Smooth muscle cell (in vitro differentiated cells): ENCODE data around the gene RANBP17. TPM values are rescaled to one million over a fixed set of nuclear protein-coding genes. Genes with fewer than 3 reads are reported as not detected.

ENCODE experiments used
- DNase-seq: peaks from one replicate; lab custom pipeline; 2025; ENCODE audit not compliant: unreplicated experiment; lab: John Stamatoyannopoulos, UW
- H2AFZ ChIP-seq: fragments of 200-600 bp; sonication (generic); 2 replicates; pipeline ENCODE4 v1.6.0; 2016; ENCODE audit warnings: antibody characterized with exemption, low read depth, mild to moderate bottlenecking
- H3F3A ChIP-seq: fragments of 200-600 bp; sonication (generic); 2 replicates; pipeline ENCODE4 v1.6.0; 2017; ENCODE audit warnings: antibody characterized with exemption, low read depth
- H3K27ac ChIP-seq: fragments of 200-600 bp; sonication (generic); 2 replicates; pipeline ENCODE4 v1.5.1; 2016; ENCODE audit warnings: low read depth, mild to moderate bottlenecking
- H3K27me3 ChIP-seq: fragments of 200-600 bp; sonication (generic); 2 replicates; pipeline ENCODE4 v1.6.1; 2016; ENCODE audit warnings: low read depth, mild to moderate bottlenecking
- H3K36me3 ChIP-seq: fragments of 200-600 bp; sonication (generic); 2 replicates; pipeline ENCODE4 v1.5.1; 2016; ENCODE audit warnings: low read depth
- H3K4me1 ChIP-seq: fragments of 200-600 bp; sonication (generic); 2 replicates; pipeline ENCODE4 v1.5.1; 2016; ENCODE audit warnings: low read depth
- H3K4me2 ChIP-seq: fragments of 200-600 bp; sonication (generic); 2 replicates; pipeline ENCODE4 v1.6.0; 2016; ENCODE audit warnings: mild to moderate bottlenecking
- H3K4me3 ChIP-seq: fragments of 200-600 bp; sonication (generic); 2 replicates; pipeline ENCODE4 v1.5.1; 2016; ENCODE audit warnings: mild to moderate bottlenecking
- H3K79me2 ChIP-seq: fragments of 200-600 bp; sonication (generic); 2 replicates; pipeline ENCODE4 v1.6.0; 2016; ENCODE audit warnings: low read depth, mild to moderate bottlenecking
- H3K9ac ChIP-seq: fragments of 200-600 bp; sonication (generic); 2 replicates; pipeline ENCODE4 v1.6.0; 2016; ENCODE audit warnings: low read depth
- H3K9me3 ChIP-seq: fragments of 200-600 bp; sonication (generic); replicated peaks from 2 replicates; pipeline ENCODE4 v1.5.1; 2016; ENCODE audit warnings: low read depth
- H4K20me1 ChIP-seq: fragments of 200-600 bp; sonication (generic); 2 replicates; pipeline ENCODE4 v1.6.0; 2016; ENCODE audit warnings: low read depth
- CTCF ChIP-seq: fragments of 200-600 bp; sonication (generic); IDR thresholded peaks from 2 replicates; pipeline ENCODE4 v1.5.1; 2017; ENCODE audit warnings: borderline replicate concordance, mild to moderate bottlenecking, antibody characterized with exemption; ENCODE audit not compliant: insufficient read depth, poor library complexity, severe bottlenecking
- WGBS: methylation state at CpG from one replicate; pipeline ENCODE4 v1.1.7; 2016; ENCODE audit warnings: low lambda C conversion rate; 5-methylcytosine and 5-hydroxymethylcytosine counted together
- polyA plus RNA-seq: library from polyadenylated mRNA; unstranded; fragments of >200 nt; fragmentation: Nextera tagmentation; extraction: Ambion mirVana; gene quantifications from 2 replicates; pipeline ENCODE4 v1.2.1, GENCODE V29; 2016
- total RNA-seq: library from RNA; depleted of rRNA; stranded (reverse); fragments of >200 nt; gene quantifications from 2 replicates; pipeline ENCODE4 v1.2.3, GENCODE V29; 2014

The RANBP17 gene
- total and polyA plus RNA-seq, 2 experiments from 2014 or later, result 13.0 to 42.6 TPM

DNA sequence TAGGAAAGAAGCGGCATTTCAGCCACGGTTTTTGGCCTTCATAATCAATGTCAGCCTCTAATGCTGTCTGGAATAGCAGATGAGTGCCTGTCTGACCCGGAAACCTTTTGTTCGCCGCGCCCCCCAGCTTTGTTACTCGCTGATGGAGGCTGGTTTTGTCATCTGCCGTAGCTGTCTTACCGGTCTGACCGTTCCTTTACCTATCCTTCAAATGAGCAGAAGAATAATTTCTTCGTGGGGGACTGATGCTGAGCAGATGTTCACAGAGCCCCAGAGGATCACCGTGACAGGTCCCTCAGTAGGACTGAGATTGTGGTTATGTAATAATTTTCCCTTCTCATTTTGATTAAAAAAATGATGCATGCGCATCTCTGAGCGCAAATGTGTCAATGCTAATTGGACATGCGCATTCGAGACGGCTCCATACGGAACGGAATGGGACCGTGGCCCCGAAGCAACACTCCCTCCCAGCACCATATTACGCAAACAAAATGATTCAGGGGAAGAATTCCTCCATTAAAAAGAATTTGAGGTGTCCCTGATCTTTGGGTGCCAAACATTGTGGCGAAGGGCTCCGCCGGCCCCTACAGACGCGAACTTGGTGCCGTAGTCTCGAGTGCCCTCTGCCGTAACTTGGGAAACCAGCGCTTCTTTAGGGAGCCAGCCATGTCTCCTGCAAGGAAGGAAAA, 474.8 kb downstream of the RANBP17 start:
- Histone ChIP-seq H3K9ac (no peak overlapping the region), H3K27ac (no peak overlapping the region), H3F3A (no peaks in the 10 kb centered on the region), H2AFZ (no peak overlapping the region), H3K9me3 (no peaks in the 10 kb centered on the region), H3K4me2 (peak overlapping the region; percentile 76), H3K79me2 (no peaks in the 10 kb centered on the region), H4K20me1 (no peaks in the 10 kb centered on the region), H3K36me3 (no peaks in the 10 kb centered on the region), H3K4me1 (no peaks in the 10 kb centered on the region), H3K27me3 (peaks cover 45% of the 10 kb centered on the region), H3K4me3 (peak overlapping the region; percentile 34)
- no peak for DNase-seq
- 56% methylated on average over 31 of the region's 31 CpGs for WGBS
- TF ChIP-seq CTCF, result peak; percentile 47

GRCh38 chr5:171337210-171337569, 475.4 kb downstream of the RANBP17 start:
- Histone ChIP-seq H3F3A (no peaks in the 10 kb centered on the region), H3K9me3 (no peaks in the 10 kb centered on the region), H4K20me1 (no peaks in the 10 kb centered on the region), H3K36me3 (no peaks in the 10 kb centered on the region), H3K79me2 (no peaks in the 10 kb centered on the region), H2AFZ (no peak overlapping the region), H3K4me2 (peak overlapping the region; percentile 76), H3K27me3 (peaks cover 43% of the 10 kb centered on the region), H3K9ac (no peak overlapping the region), H3K4me3 (peak overlapping the region; percentile 34), H3K4me1 (no peaks in the 10 kb centered on the region), H3K27ac (no peak overlapping the region)
- no peak for TF ChIP-seq CTCF
- no peak for DNase-seq
- 75% methylated on average over 11 of the region's 11 CpGs for whole genome bisulfite sequencing

GRCh38 chr5:171340042-171340441, 478.2 kb downstream of the RANBP17 start:
- DNase-seq, result no peak
- Histone ChIP-seq H2AFZ (no peak overlapping the region), H3K9me3 (no peaks in the 10 kb centered on the region), H3K27ac (no peak overlapping the region), H3K79me2 (no peaks in the 10 kb centered on the region), H4K20me1 (no peaks in the 10 kb centered on the region), H3K4me1 (no peaks in the 10 kb centered on the region), H3K36me3 (no peaks in the 10 kb centered on the region), H3K4me2 (no peak overlapping the region), H3K27me3 (peaks cover 25% of the 10 kb centered on the region), H3F3A (no peaks in the 10 kb centered on the region), H3K4me3 (no peak overlapping the region), H3K9ac (no peak overlapping the region)
- no peak for TF ChIP-seq CTCF

DNA sequence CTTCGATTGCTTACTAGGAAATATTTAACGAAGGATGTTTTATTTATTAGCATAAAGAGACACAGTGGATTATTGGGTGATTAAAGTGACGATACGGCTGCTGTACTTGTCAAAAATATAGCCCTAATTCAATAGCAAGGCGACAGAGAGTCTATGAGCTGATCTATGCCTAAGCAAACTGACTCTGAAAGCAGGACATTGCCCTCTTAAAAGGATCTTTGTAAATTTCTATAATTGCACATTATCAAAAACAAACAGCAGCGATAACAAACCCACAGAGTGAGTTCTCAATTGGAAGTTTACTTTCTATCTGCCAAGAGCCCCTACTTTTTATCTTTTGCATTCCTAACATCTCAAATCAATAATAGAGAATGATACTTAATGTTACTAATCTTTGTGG, 478.7 kb downstream of the RANBP17 start:
- peaks cover 22% of the 10 kb centered on the region for H3K27me3 ChIP-seq
- no peaks in the 10 kb centered on the region for H3K4me1 ChIP-seq
- no peaks in the 10 kb centered on the region for H3K79me2 ChIP-seq
- H3K9ac ChIP-seq, result no peak overlapping the region
- no peaks in the 10 kb centered on the region for H4K20me1 ChIP-seq
- H3K9me3 ChIP-seq, result no peaks in the 10 kb centered on the region
- no peaks in the 10 kb centered on the region for H3K36me3 ChIP-seq
- no peaks in the 10 kb centered on the region for H3F3A ChIP-seq
- no peak overlapping the region for H2AFZ ChIP-seq
- 86% methylated on average over 6 of the region's 6 CpGs for WGBS
- no peak overlapping the region for H3K4me3 ChIP-seq
- no peak for DNase-seq
- no peak overlapping the region for H3K4me2 ChIP-seq
- H3K27ac ChIP-seq, result no peak overlapping the region
- TF ChIP-seq CTCF, result no peak
